ENCODE results near the gene CNGB1.

GRCh38 chr16:57992084-57992483 is 21.2 kb upstream of the CNGB1 start:
- TF ChIP-seq POLR2AphosphoS5 (IDR thresholded peaks at IDR 0.05) (no peak), CTCF (IDR thresholded peaks at IDR 0.05; ENCODE audit: poor library complexity, severe bottlenecking) (no peak), REST (IDR thresholded peaks at IDR 0.05; ENCODE audit: borderline replicate concordance) (no peak), TAF1 (IDR thresholded peaks at IDR 0.05; ENCODE audit: low read depth) (no peak), MXI1 (conservative IDR thresholded peaks at IDR 0.05; ENCODE audit: poor library complexity, severe bottlenecking) (no peak), EP300 (conservative IDR thresholded peaks at IDR 0.05; ENCODE audit: poor library complexity, severe bottlenecking) (no peak), RAD21 (conservative IDR thresholded peaks at IDR 0.05) (no peak), SMC3 (conservative IDR thresholded peaks at IDR 0.05; ENCODE audit: poor library complexity) (no peak), EZH2 (IDR thresholded peaks at IDR 0.05; ENCODE audit: borderline replicate concordance, insufficient read depth, low read length, poor library complexity, severe bottlenecking) (no peak)

Data from neural cell (in vitro differentiated cells).